NCI-H187 treated with DMSO at 0.1 percent for 48 hours (cell line): ENCODE measurements around the gene MYMK.

ENCODE experiments used
- DNase-seq: peaks from one replicate; lab custom pipeline; 2025; lab: John Stamatoyannopoulos, UW

The MYMK gene

GRCh38 chr9:133483611-133484010 is 41.1 kb downstream of the MYMK start:
- no peak for DNase-seq

- DNase-seq: no peak
These were observed 45.7 kb downstream of the MYMK start, which contains the start of gene SLC2A6 for GRCh38 chr9:133478851-133479711. Gene SLC2A6 (minus strand): TSS chr9:133479099. CDS start chr9:133479059, 40 bp downstream.

- DNase-seq: no peak
These were observed 46.5 kb downstream of the MYMK start for GRCh38 chr9:133477992-133478850.

GRCh38 chr9:133477461-133477860 is 47.3 kb downstream of the MYMK start:
- no peak for DNase-seq

- DNase-seq: no peak
These were observed 47.8 kb downstream of the MYMK start for GRCh38 chr9:133476941-133477340.

- DNase-seq: no peak
These were observed 48.5 kb downstream of the MYMK start for GRCh38 chr9:133476036-133476931.

- no peak for DNase-seq
These were observed 49.3 kb downstream of the MYMK start for GRCh38 chr9:133475292-133476012.

GRCh38 chr9:133474853-133475252 is 49.9 kb downstream of the MYMK start:
- DNase-seq: no peak

GRCh38 chr9:133474215-133474614 is 50.5 kb downstream of the MYMK start:
- DNase-seq: no peak

- DNase-seq: no peak
These were observed 51.0 kb downstream of the MYMK start for GRCh38 chr9:133473743-133474142.

GRCh38 chr9:133472753-133473378 is 51.9 kb downstream of the MYMK start:
- no peak for DNase-seq

- DNase-seq: no peak
These were observed 52.5 kb downstream of the MYMK start for GRCh38 chr9:133472277-133472645.

- no peak for DNase-seq
These were observed 53.0 kb downstream of the MYMK start for GRCh38 chr9:133471551-133472276.

GRCh38 chr9:133470988-133471387 is 53.8 kb downstream of the MYMK start:
- DNase-seq: no peak

- DNase-seq: no peak
These were observed 54.3 kb downstream of the MYMK start for GRCh38 chr9:133470427-133470924.

GRCh38 chr9:133468777-133469421 is 55.9 kb downstream of the MYMK start:
- no peak for DNase-seq

- no peak for DNase-seq
These were observed 56.4 kb downstream of the MYMK start for GRCh38 chr9:133468374-133468773.

- DNase-seq: no peak
These were observed 57.7 kb downstream of the MYMK start for GRCh38 chr9:133467101-133467500.

- no peak for DNase-seq
These were observed 58.8 kb downstream of the MYMK start for GRCh38 chr9:133465984-133466383.
